Brain microvascular endothelial cell (primary cell): ENCODE measurements around the gene GPR87.

ENCODE experiments used
- DNase-seq: peaks from one replicate; pipeline ENCODE4 v3.0.0-alpha.2; 2020
- H3K27ac ChIP-seq: fragments of 250-450 bp; sonication (Bioruptor Pico); 2 replicates; pipeline ENCODE4 v1.5.1; 2020; ENCODE audit warnings: mild to moderate bottlenecking, moderate library complexity
- H3K27me3 ChIP-seq: fragments of 250-450 bp; sonication (Bioruptor Pico); replicated peaks from 2 replicates; pipeline ENCODE4 v1.5.1; 2020; ENCODE audit warnings: mild to moderate bottlenecking
- H3K36me3 ChIP-seq: fragments of 250-450 bp; sonication (Bioruptor Pico); replicated peaks from 2 replicates; pipeline ENCODE4 v1.5.1; 2020; ENCODE audit warnings: mild to moderate bottlenecking
- H3K4me3 ChIP-seq: 2 replicates; pipeline ENCODE4 v1.5.1; 2011; ENCODE audit warnings: low read depth, mild to moderate bottlenecking, control low read depth, low read length, moderate library complexity
- CTCF ChIP-seq: IDR thresholded peaks from 2 replicates; pipeline ENCODE4 v1.5.1; 2011; ENCODE audit warnings: low read depth, mild to moderate bottlenecking, moderate library complexity, low read length, control low read depth, inconsistent platforms; ENCODE audit errors: missing control alignments
- in situ Hi-C: cut with HindIII; loops from 2 replicates; pipeline ENCODE4 v1.10.0; 2017; ENCODE audit warnings: low sequenced_read_pairs, low pct_ligation_motif_present

Gene GPR87

GRCh38 chr3:151264605-151265004 is 52.0 kb downstream of the GPR87 start:
- no peak for DNase-seq
- no peak for TF ChIP-seq CTCF
- no peaks in the 10 kb centered on the region for H3K36me3 ChIP-seq
- H3K27ac ChIP-seq: no peak overlapping the region
- no peak overlapping the region for H3K4me3 ChIP-seq
- in situ Hi-C loops: no loop called here
- H3K27me3 ChIP-seq: no peaks in the 10 kb centered on the region

GRCh38 chr3:151262871-151263525 is 53.6 kb downstream of the GPR87 start:
- no peaks in the 10 kb centered on the region for H3K27me3 ChIP-seq
- no peak overlapping the region for H3K4me3 ChIP-seq
- no peak for DNase-seq
- no peaks in the 10 kb centered on the region for H3K36me3 ChIP-seq
- in situ Hi-C loops: no loop called here
- H3K27ac ChIP-seq: no peak overlapping the region
- TF ChIP-seq CTCF: no peak

GRCh38 chr3:151259664-151260063 is 57.0 kb downstream of the GPR87 start:
- no peaks in the 10 kb centered on the region for H3K27me3 ChIP-seq
- no peak for TF ChIP-seq CTCF
- no peaks in the 10 kb centered on the region for H3K36me3 ChIP-seq
- no peak for DNase-seq
- no peak overlapping the region for H3K27ac ChIP-seq
- in situ Hi-C loops: no loop called here
- no peak overlapping the region for H3K4me3 ChIP-seq

GRCh38 chr3:151256749-151257148 is 59.9 kb downstream of the GPR87 start:
- H3K36me3 ChIP-seq: no peaks in the 10 kb centered on the region
- in situ Hi-C loops: no loop called here
- no peak for TF ChIP-seq CTCF
- H3K4me3 ChIP-seq: no peak overlapping the region
- H3K27ac ChIP-seq: no peak overlapping the region
- no peak for DNase-seq
- H3K27me3 ChIP-seq: no peaks in the 10 kb centered on the region

- no peak overlapping the region for H3K4me3 ChIP-seq
- no peak for DNase-seq
- in situ Hi-C loops: no loop called here
- no peaks in the 10 kb centered on the region for H3K36me3 ChIP-seq
- TF ChIP-seq CTCF: no peak
- no peaks in the 10 kb centered on the region for H3K27me3 ChIP-seq
- H3K27ac ChIP-seq: no peak overlapping the region
Observed at GRCh38 chr3:151248772-151249337, 67.8 kb downstream of the GPR87 start.
